Measurements from ENCODE around the gene CYB561D2.
A peak's percentile ranks its signal among the peaks of the same experiment; 100 is the strongest.

CYB561D2 gene

GRCh38 chr3:50347187-50347813 is 3.4 kb upstream of the CYB561D2 start:
- Histone ChIP-seq H3K27ac (ENCODE audit: low read depth, low read length) (no peak overlapping the region), H3K4ac (ENCODE audit: low read depth, low read length) (no peak overlapping the region), H2AFZ (ENCODE audit: insufficient read depth, low read length, poor library complexity) (no peak overlapping the region), H3K4me1 (ENCODE audit: control insufficient read depth in 1 of 2, insufficient read depth in 2 of 2, low read length in 2 of 2) (peaks cover 17 to 26% of the 10 kb centered on the region in 2 experiments), H3K4me3 (ENCODE audit: low read depth, low read length) (no peak overlapping the region), H3K14ac (ENCODE audit: low read length) (no peak overlapping the region), H3K23ac (ENCODE audit: low read length) (no peak overlapping the region), H4K91ac (ENCODE audit: low read depth, low read length) (no peak overlapping the region), H3K9ac (ENCODE audit: low read length) (no peak overlapping the region), H2BK5ac (ENCODE audit: low read depth, low read length, poor library complexity) (no peak overlapping the region), H2AK5ac (ENCODE audit: low read length) (no peak overlapping the region), H3K9me3 (ENCODE audit: insufficient read depth, low read depth, low read length) (peaks cover 2% of the 10 kb centered on the region), H3K79me2 (ENCODE audit: control insufficient read depth, insufficient read depth, low read length, poor library complexity) (peaks cover 2% of the 10 kb centered on the region), H3K18ac (ENCODE audit: low read length) (no peak overlapping the region), H3K4me2 (ENCODE audit: low read length) (no peak overlapping the region), H3K79me1 (ENCODE audit: low read length) (peaks cover 5% of the 10 kb centered on the region), H3K27me3 (ENCODE audit: insufficient read depth, low read length) (peaks cover 4% of the 10 kb centered on the region), H3K36me3 (ENCODE audit: control insufficient read depth in 1 of 2, insufficient read depth in 2 of 2, low read length in 2 of 2) (peaks cover 12 to 13% of the 10 kb centered on the region in 2 experiments), H2BK12ac (ENCODE audit: low read length) (no peak overlapping the region), H2BK120ac (ENCODE audit: insufficient read depth, low read length, poor library complexity) (no peak overlapping the region), H4K8ac (ENCODE audit: low read depth, low read length) (no peak overlapping the region), H4K12ac (ENCODE audit: low read depth, low read length) (no peak overlapping the region)
- no CpG with 5 or more reads among the region's 14 CpGs for WGBS (ENCODE audit: extremely low coverage, insufficient coverage, insufficient read length)
- peak; percentile 36 to 70 for DNase-seq

- no peak overlapping the region for H2BK12ac ChIP-seq (ENCODE audit: low read length)
- H3K79me2 ChIP-seq (ENCODE audit: control insufficient read depth, insufficient read depth, low read length, poor library complexity) = peaks cover 2% of the 10 kb centered on the region
- H3K36me3 ChIP-seq (ENCODE audit: control insufficient read depth in 1 of 2, insufficient read depth in 2 of 2, low read length in 2 of 2) = peaks cover 32 to 35% of the 10 kb centered on the region in 2 experiments
- peak overlapping the region; percentile 15 for H4K12ac ChIP-seq (ENCODE audit: low read depth, low read length)
- H3K14ac ChIP-seq (ENCODE audit: low read length) = peak overlapping the region; percentile 63
- H3K9ac ChIP-seq (ENCODE audit: low read length) = peak overlapping the region; percentile 61
- H3K4me3 ChIP-seq (ENCODE audit: low read depth, low read length) = peak overlapping the region; percentile 90
- H3K27ac ChIP-seq (ENCODE audit: low read depth, low read length) = no peak overlapping the region
- H4K91ac ChIP-seq (ENCODE audit: low read depth, low read length) = peak overlapping the region; percentile 22
- H3K27me3 ChIP-seq (ENCODE audit: insufficient read depth, low read length) = peaks cover under 1% of the 10 kb centered on the region
- H2BK120ac ChIP-seq (ENCODE audit: insufficient read depth, low read length, poor library complexity) = no peak overlapping the region
- H3K79me1 ChIP-seq (ENCODE audit: low read length) = peaks cover 5% of the 10 kb centered on the region
- H2AK5ac ChIP-seq (ENCODE audit: low read length) = peak overlapping the region; percentile 35
- DNase-seq = no peak
- peak overlapping the region; percentile 22 for H3K4ac ChIP-seq (ENCODE audit: low read depth, low read length)
- H3K23ac ChIP-seq (ENCODE audit: low read length) = no peak overlapping the region
- H4K8ac ChIP-seq (ENCODE audit: low read depth, low read length) = peak overlapping the region; percentile 64
- H3K18ac ChIP-seq (ENCODE audit: low read length) = peak overlapping the region; percentile 31
- WGBS (ENCODE audit: extremely low coverage, insufficient coverage, insufficient read length) = no CpG with 5 or more reads among the region's 7 CpGs
- H3K9me3 ChIP-seq (ENCODE audit: insufficient read depth, low read depth, low read length) = peaks cover 2% of the 10 kb centered on the region
- H3K4me2 ChIP-seq (ENCODE audit: low read length) = peak overlapping the region; percentile 76
- H2AFZ ChIP-seq (ENCODE audit: insufficient read depth, low read length, poor library complexity) = peak overlapping the region; percentile 47
- H3K4me1 ChIP-seq (ENCODE audit: control insufficient read depth in 1 of 2, insufficient read depth in 2 of 2, low read length in 2 of 2) = peaks cover 17 to 26% of the 10 kb centered on the region in 2 experiments
- H2BK5ac ChIP-seq (ENCODE audit: low read depth, low read length, poor library complexity) = no peak overlapping the region
Measured at GRCh38 chr3:50350213-50350526, 492 bp upstream of the CYB561D2 start.

- Histone ChIP-seq H3K14ac (ENCODE audit: low read length) (no peak overlapping the region), H3K79me1 (ENCODE audit: low read length) (peaks cover 5% of the 10 kb centered on the region), H2AFZ (ENCODE audit: insufficient read depth, low read length, poor library complexity) (no peak overlapping the region), H3K9ac (ENCODE audit: low read length) (peak overlapping the region; percentile 0), H2BK120ac (ENCODE audit: insufficient read depth, low read length, poor library complexity) (no peak overlapping the region), H3K9me3 (ENCODE audit: insufficient read depth, low read depth, low read length) (peaks cover 2% of the 10 kb centered on the region), H3K4ac (ENCODE audit: low read depth, low read length) (no peak overlapping the region), H3K4me3 (ENCODE audit: low read depth, low read length) (peak overlapping the region; percentile 90), H2BK5ac (ENCODE audit: low read depth, low read length, poor library complexity) (no peak overlapping the region), H3K36me3 (ENCODE audit: control insufficient read depth in 1 of 2, insufficient read depth in 2 of 2, low read length in 2 of 2) (peaks cover 41 to 47% of the 10 kb centered on the region in 2 experiments), H3K79me2 (ENCODE audit: control insufficient read depth, insufficient read depth, low read length, poor library complexity) (peaks cover 2% of the 10 kb centered on the region), H3K4me1 (ENCODE audit: control insufficient read depth in 1 of 2, insufficient read depth in 2 of 2, low read length in 2 of 2) (peaks cover 14 to 27% of the 10 kb centered on the region in 2 experiments), H3K4me2 (ENCODE audit: low read length) (peak overlapping the region; percentile 76), H2BK12ac (ENCODE audit: low read length) (no peak overlapping the region), H4K91ac (ENCODE audit: low read depth, low read length) (no peak overlapping the region), H2AK5ac (ENCODE audit: low read length) (no peak overlapping the region), H3K18ac (ENCODE audit: low read length) (no peak overlapping the region), H3K27me3 (ENCODE audit: insufficient read depth, low read length) (no peaks in the 10 kb centered on the region), H3K23ac (ENCODE audit: low read length) (no peak overlapping the region), H3K27ac (ENCODE audit: low read depth, low read length) (no peak overlapping the region), H4K12ac (ENCODE audit: low read depth, low read length) (no peak overlapping the region), H4K8ac (ENCODE audit: low read depth, low read length) (peak overlapping the region; percentile 16)
- DNase-seq = no peak
- WGBS (ENCODE audit: extremely low coverage, insufficient coverage, insufficient read length) = no CpG with 5 or more reads among the region's 11 CpGs
Measured at GRCh38 chr3:50351323-50351697, 648 bp downstream of the CYB561D2 start.

- H2BK5ac ChIP-seq (ENCODE audit: low read depth, low read length, poor library complexity) = no peak overlapping the region
- no CpG with 5 or more reads among the region's 2 CpGs for WGBS (ENCODE audit: extremely low coverage, insufficient coverage, insufficient read length)
- no peak overlapping the region for H3K14ac ChIP-seq (ENCODE audit: low read length)
- H3K4me1 ChIP-seq (ENCODE audit: control insufficient read depth in 1 of 2, insufficient read depth in 2 of 2, low read length in 2 of 2) = peaks cover 22 to 42% of the 10 kb centered on the region in 2 experiments
- no peak overlapping the region for H3K23ac ChIP-seq (ENCODE audit: low read length)
- H3K4ac ChIP-seq (ENCODE audit: low read depth, low read length) = no peak overlapping the region
- peak in 1 of 2 donors; percentile 34 for DNase-seq
- H3K4me2 ChIP-seq (ENCODE audit: low read length) = no peak overlapping the region
- no peak overlapping the region for H2AK5ac ChIP-seq (ENCODE audit: low read length)
- H3K79me1 ChIP-seq (ENCODE audit: low read length) = peaks cover 5% of the 10 kb centered on the region
- peaks cover 2% of the 10 kb centered on the region for H3K9me3 ChIP-seq (ENCODE audit: insufficient read depth, low read depth, low read length)
- no peak overlapping the region for H2BK120ac ChIP-seq (ENCODE audit: insufficient read depth, low read length, poor library complexity)
- H2AFZ ChIP-seq (ENCODE audit: insufficient read depth, low read length, poor library complexity) = no peak overlapping the region
- no peak overlapping the region for H4K12ac ChIP-seq (ENCODE audit: low read depth, low read length)
- no peak overlapping the region for H3K18ac ChIP-seq (ENCODE audit: low read length)
- H4K8ac ChIP-seq (ENCODE audit: low read depth, low read length) = no peak overlapping the region
- H2BK12ac ChIP-seq (ENCODE audit: low read length) = no peak overlapping the region
- no peak overlapping the region for H3K4me3 ChIP-seq (ENCODE audit: low read depth, low read length)
- H3K27ac ChIP-seq (ENCODE audit: low read depth, low read length) = no peak overlapping the region
- H3K27me3 ChIP-seq (ENCODE audit: insufficient read depth, low read length) = no peaks in the 10 kb centered on the region
- peaks cover 44 to 51% of the 10 kb centered on the region in 2 experiments for H3K36me3 ChIP-seq (ENCODE audit: control insufficient read depth in 1 of 2, insufficient read depth in 2 of 2, low read length in 2 of 2)
- peaks cover 4% of the 10 kb centered on the region for H3K79me2 ChIP-seq (ENCODE audit: control insufficient read depth, insufficient read depth, low read length, poor library complexity)
- no peak overlapping the region for H3K9ac ChIP-seq (ENCODE audit: low read length)
- no peak overlapping the region for H4K91ac ChIP-seq (ENCODE audit: low read depth, low read length)
Measured at GRCh38 chr3:50352781-50353180, 2.1 kb downstream of the CYB561D2 start.

Data from trophoblast cell (in vitro differentiated cells and primary cell).